Occipital lobe (tissue), 2 donors: ENCODE data around the gene XRCC4. TPM values are rescaled to one million over a fixed set of nuclear protein-coding genes. Genes with fewer than 3 reads are reported as not detected.
"Not testable (repeated sequence)": the region's sequence is repeated elsewhere in the genome, so short reads cannot be mapped to it uniquely, and the experiment has no call there.

Experiments used
- DNase-seq: peaks from one replicate; lab custom pipeline; 2025; lab: John Stamatoyannopoulos, UW
- total RNA-seq: library from RNA; depleted of rRNA; stranded (reverse); fragments of >200 nt; gene quantifications from one replicate; pipeline ENCODE4 v1.2.3, GENCODE V29; 2014

Gene XRCC4
- total RNA-seq, 1 donor from 2014 or later, result 7.8 TPM

DNA sequence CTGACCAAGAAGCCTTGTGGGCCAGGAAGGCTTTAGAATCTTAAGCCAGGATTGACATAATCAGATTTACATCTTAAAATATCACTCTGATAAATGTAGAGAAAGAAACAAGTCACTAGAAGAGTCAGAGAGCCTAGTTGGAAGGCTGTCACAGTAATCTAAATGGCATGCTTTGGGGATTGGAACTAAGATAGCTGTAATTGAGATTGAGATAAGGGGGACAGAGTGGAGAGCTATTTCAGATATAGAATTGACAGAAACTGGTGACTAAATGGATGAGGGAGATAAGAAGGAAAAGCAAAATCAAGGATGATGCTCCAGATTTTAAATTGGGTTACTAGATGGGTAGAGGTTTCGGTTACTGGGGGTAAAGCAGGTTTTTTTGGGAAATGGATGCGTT is 100.5 kb downstream of the XRCC4 start:
- DNase-seq, result no peak

DNA sequence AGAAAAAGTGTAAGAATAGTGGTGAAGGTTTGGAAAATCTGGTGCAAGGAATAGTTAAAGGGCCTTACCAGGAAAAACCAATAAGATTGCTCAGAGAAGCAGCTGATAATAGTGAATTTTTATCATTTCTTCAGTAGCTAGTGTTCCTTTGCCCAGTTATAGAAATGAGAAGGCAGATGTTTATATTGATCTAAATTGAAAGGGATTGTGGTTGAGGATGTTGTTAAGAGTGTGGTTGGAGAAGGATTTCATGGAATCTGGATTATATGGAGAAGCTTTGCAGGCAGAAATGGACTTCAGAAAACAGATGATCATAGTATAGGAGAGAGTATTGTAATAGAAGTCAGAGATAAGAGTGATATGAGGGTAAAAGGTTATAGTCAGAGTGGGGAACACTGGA is 102.6 kb downstream of the XRCC4 start:
- DNase-seq, result no peak

DNA sequence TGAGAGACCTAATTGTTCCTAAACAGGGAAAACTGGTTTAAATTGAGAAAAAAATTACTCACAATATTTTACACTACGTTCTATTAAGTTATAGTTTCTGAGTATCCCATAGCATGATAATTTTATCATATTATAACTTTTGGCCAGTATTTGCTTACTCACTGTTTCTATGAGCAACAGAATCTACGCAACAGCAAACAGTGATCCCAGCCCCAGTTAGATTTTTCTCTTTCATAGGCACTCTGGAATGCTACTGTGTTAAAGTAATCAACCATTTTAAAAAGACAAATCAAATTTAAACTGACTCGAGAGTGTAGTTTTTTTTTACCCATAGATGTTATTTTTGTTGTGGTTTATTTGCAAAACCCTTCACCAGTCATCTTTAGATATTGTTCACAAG is 107.2 kb downstream of the XRCC4 start:
- DNase-seq, result no peak

DNA sequence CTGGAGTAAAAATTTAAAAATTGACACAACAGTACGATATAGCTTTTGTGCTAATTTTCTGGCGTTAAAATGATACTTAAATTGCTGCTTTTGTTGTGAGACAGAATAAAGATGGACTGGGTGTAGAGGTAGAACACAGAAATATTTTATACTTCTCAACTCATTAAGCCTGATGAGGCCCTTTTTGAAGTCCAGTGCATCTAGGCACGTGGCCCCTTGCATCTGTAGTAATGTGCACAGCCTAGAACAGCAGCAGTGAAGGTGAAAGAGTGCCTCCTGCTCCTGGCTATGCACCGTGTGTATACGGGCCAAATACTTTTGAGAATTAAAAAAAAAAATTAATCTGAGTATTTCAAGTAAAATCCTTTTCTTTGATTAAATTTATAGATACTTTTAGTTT is 115.6 kb downstream of the XRCC4 start:
- no peak for DNase-seq

DNA sequence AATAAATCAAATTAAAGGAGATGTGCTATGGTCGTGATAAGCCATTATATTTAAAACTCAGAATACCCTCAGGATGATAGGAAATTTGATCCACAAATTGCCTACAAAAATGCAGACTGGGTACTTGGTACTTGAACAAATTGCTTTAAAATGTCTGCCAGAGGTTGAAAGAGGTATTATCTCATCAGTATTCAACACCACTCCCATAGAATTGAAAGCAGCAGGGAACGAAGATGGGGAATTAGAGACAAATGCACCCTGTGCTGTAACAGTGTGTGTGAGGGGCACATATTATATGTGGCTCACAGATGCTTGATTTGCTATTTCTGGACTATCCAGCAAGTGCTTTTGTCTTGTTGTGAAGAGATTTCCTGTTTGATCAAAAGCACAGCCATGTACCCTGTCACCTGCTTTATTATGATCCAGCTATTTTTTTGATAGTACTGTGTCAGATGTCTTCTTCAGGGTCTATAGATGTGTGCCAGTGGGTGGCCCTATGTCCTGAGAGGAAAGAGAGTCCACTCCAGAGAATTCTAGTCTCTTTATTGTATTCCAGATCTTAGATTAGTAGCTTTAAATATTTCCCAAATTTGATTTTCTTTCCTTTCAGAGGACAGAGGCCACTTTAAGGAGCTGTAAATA is 120.1 kb downstream of the XRCC4 start:
- no peak for DNase-seq

DNA sequence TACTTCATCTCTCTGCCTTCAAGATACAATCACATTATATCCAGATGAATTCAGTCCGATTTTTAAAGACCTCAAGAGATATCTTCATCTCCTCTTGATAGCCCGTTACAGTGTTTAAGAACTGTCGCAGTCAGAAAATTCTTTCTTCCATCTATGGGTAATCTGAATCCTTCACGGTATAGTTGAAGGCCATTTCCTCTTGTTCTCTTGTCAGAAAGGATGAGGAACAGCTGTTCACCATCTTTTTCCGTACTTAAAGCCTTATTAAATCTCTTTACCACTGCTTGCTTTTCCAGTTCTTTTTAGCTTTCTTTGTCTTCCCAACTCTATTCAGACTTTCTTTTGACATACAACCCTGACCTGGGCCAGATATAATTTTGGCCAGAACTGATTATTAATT is 121.8 kb downstream of the XRCC4 start:
- no peak for DNase-seq

DNA sequence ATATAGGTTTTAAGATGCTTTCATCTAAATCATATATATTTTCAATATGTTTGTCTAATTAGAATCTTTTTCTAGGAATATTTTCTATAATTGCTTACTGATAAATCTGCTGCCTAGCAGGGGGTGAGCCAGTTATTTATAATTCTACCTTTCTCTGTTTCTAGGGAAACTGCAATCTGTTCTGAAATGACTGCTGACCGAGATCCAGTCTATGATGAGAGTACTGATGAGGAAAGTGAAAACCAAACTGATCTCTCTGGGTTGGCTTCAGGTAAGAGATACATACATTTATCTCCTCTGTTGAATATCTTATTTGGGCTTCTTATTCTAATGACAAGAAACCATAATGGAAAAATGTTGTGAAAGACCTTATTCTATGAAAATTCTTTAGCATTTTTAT is 127.3 kb downstream of the XRCC4 start:
- no peak for DNase-seq

DNA sequence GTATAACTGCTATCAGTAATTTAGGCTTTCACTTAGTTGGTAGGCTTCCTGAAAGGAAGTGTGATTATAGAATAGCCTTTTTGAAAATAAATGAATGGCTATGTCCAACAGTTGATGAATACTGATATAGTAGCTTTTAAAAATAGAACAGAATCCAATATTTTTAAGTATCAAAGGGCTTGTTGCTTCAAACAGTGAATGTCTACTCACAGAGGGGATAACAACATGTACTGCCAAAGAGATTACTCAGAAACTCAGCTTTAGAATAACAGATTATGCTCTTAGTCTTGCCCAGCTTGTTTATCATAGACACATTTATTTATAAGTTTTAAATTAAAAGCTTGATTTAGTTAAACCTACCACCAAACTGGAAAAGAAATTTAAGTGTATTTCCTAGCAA is 132.6 kb downstream of the XRCC4 start:
- DNase-seq, result no peak

DNA sequence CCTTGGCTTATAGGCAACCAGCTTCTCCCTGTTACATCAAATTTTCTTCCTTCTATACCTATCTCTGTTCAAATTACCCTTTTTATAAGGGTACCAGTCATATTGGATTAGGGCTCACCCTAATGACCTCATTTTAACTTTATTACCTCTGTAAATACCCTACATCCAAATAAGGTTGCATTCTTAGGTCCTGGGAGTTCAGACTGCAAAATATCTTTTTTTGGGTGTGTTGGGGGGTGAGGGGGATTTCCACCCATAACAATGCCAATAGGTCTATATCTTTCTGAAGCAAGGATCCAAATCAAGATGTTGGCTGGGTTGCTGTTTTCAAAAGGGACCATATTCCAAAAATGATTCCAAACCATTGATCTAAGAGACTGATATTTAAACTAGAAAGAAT is 141.7 kb downstream of the XRCC4 start:
- no peak for DNase-seq

DNA sequence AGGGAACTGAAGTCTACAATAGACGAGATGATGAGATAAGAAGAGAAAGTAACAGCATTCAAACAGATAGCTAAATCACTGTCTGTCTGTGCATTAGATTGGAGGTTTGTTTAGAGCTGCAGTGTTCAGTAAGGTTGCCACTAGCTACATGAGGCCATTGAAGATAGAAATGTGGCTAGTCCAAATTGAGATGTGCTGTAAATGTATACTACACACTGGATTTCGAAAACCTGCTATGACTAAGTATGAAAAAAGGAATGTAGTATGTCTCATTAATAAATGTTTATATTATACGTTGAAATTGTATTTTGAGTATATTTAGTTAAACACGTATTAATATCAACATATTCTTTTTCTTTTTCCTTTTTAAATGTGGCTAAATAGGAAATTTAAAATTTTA is 142.1 kb downstream of the XRCC4 start:
- DNase-seq, result no peak

DNA sequence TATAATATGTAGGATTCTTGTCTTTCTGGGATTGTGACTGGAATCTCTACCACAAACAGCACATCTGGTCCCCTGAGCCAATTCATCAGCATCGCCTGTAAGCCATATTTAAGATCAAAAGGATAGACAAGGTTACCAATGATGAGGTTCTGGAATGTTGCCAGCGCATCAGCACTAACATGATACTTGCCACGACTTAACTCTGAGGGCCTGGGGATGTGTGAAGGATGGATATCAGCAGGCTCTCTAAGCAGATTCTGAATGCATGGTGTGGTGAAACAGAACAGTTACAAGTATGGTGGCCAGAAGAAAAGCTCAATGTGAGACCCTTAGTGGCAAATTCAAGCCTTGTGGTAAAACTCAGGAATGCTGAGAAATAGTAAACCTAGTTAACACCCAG is 143.0 kb downstream of the XRCC4 start:
- no peak for DNase-seq

DNA sequence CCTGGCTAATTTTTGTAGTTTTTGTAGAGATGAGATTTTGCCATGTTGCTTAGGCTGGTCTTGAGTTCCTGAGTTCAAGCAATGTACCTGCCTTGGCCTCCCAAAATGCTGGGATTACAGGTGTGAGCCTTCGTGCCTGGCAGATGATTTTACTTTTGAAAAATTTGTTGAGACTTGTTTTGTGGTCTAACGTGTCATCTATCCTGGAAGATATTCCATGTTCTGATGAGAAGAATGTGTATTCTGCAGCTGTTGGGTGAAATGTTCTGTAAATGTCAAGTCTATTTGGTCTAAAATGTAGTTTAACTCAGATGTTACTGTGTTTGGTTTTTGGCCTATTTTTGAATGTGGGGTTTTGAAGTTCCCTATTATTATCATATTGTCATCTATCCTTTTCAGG is 145.6 kb downstream of the XRCC4 start:
- DNase-seq, result no peak

DNA sequence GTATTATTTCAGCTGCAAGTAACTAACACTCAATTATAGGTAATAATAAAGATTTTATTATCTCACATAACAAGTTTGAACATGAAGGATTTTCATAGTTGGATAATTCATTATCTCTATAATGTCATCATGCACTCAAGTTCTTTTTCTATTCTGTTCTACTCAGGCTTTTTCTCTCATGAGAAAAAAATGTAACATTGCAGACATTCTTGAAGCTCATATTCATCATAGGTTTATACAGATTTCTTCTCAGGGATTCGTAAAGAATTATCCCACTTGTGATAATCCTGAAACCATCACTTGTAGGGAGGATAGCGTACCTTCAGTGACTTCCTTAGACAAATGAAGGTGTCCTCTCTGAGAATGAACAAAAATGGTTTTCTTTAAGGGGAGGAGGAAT is 150.3 kb downstream of the XRCC4 start:
- DNase-seq, result no peak

DNA sequence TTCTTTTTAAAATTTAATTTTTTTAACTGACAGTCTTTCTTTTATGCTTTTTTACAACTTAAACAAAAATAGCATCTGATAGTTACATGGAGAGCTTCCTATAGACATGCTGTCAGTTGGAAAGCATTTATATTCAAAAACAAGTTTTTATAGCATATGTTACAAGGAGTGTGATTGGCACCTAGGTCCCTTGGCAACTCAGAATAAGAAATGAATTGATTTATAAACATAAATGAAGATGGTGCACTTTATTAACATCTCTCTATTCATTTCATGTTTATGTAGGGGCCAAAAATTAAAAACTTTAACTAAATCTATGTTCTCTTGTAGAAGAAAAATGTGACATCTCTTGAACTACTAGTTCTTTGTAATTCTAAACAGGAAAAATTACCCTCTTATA is 153.2 kb downstream of the XRCC4 start:
- DNase-seq, result no peak

DNA sequence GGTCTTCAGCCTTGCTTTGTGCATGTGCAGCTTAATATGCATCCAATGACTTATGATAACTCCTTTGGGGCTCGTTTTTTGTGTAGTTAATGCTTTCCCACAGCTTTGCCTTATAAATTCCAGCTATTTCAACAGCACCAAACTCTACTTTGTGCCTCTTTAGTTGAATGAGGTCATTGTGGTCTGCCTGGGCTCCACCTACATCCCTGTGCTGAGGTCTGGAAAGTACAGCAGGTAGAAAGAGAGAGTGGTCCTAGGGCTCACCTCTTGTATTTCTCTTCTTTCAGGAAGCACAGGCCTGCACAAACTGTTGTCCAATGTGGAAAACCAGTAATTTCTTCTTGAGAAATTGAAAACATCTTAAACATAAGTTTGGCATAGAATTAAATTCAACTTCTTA is 167.2 kb downstream of the XRCC4 start:
- DNase-seq, result no peak

DNA sequence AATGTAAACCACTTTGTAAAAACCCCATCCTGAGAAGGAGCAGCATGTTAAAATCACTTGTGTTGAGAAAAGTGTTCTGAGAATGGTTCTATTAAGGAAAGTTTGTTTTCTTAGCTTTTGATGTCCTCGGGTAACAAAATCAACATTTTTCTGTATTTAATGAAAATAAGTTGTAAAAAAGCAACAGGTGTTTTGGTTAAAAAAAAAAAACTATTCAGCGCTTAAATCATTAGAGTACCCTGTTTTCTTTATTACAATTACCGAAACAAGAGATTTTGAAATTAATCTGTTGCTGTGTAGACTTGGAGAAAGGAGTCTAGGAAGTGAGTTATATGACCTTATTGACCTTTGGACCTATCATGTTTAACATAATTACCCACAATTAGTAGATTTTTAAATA is 167.7 kb downstream of the XRCC4 start:
- no peak for DNase-seq

DNA sequence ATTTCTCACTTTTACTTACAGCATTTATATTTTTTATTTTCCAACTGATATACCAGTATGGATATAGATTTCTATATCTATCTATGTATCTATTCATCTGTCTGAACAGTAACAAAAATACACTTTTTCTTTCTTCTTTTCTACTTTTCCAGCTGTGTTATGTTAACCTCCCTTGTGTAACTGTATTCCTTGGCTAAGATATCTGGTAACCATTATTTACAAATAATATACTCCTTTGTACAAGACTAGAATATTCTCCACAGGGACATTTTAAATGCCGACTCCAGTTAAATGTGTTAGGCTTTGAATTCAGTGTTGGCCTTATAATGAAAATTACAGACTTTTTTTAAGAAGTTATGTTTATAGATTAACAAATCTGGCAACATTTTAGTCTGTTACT is 168.7 kb downstream of the XRCC4 start:
- no peak for DNase-seq

DNA sequence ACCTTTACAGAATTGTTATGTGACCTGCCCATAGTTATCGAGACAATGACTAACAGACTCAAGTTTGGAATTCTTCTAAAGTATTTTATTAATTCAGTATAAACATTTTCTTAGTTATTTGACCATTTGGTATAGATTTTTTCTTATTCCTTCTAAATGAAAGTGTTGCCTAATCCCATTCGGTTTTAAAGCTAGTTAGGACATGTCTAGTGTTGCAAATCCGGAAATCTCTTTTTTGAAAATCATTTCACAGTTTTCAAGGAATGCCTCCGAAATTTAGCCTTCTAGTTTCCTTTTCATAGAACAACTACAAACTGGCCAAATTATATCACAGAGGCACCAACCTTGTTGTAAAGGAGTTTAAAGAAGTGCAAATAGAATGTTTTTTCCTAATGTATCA is 171.8 kb downstream of the XRCC4 start:
- no peak for DNase-seq

DNA sequence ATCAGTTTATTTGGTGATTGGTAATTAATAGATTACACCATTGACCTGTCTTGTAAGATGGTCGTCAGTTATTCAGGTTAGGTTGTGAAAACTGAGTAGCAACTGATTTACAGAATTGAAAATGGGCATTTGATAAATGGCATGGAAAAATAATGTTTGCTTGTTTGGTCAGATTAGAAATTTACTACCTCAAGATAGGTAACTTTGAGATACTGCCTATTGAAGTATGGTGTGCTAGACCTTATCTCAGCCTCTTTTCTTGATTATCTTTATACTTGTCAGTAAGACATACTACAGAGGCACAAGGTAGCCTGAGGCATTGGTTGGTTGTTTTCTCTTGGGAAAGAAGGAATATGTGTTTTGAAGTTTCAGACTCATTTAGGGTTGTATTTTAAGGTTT is 174.5 kb downstream of the XRCC4 start:
- no peak for DNase-seq

DNA sequence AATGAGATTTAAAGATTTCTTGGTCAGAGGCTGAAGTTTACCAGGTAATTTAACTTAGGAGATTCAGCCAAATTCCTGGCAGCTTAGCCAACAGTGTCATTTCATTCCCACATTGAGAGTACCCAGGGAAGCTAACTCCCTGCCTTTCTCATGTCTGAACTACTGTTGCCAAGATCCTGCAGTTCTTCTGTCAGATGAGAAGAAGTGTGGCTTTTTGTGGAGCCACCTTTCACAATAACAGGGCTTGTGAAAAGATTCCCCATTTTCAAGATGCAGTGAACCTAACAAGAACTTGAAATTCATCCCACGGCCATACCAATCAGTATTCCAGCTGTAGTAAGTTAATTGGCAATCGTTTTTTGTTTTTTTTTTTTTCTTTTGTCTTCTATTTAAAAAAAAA is 176.4 kb downstream of the XRCC4 start:
- no peak for DNase-seq

DNA sequence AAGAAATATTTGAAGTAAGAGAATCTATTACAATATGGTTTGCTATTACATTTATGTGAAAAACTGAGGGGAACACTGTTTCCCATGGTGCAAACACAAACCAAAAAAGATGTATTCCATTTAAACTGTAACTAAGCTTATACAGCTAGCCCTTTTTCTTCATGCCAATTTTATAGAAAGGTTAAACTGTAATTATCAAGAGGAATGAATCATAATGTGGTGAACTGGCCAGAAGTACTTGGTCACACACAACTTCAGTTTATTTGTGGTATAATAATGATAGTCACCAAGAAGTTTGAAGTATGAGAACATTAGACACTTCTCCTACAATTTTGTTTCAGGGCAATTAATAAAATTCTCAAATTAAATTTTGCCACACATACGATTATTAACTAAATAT is 177.9 kb downstream of the XRCC4 start:
- no peak for DNase-seq

DNA sequence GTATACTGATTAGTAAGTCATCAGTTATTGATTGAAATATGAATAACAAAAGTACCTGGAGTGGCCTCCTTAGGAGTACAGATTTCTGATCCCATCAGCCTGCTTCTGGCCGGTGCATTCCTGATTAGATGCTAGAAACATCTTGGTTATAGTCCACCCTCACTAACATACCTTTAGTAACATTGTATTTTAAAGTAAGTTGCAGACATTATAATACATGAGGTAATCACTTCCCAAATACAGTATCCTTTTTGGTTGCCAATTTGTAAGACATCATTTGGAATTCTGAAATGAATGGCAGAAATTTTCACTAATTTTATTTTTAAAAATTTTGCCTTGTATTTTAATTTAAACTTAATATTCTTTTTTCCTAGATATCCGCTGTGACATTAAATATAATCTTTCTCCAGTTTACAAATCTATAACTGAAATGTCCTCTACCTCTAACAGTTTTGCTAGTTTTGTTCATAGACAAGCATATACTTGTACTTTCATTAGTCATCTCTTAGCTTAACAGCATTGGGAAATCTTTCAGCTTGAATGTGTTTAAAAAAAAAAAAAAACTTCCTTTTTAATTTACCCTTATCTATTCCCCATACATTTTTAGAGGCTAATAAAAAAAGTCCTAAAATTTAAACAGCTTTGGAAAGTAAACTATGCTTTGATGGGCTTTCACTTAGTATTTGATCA is 178.9 kb downstream of the XRCC4 start:
- no peak for DNase-seq

DNA sequence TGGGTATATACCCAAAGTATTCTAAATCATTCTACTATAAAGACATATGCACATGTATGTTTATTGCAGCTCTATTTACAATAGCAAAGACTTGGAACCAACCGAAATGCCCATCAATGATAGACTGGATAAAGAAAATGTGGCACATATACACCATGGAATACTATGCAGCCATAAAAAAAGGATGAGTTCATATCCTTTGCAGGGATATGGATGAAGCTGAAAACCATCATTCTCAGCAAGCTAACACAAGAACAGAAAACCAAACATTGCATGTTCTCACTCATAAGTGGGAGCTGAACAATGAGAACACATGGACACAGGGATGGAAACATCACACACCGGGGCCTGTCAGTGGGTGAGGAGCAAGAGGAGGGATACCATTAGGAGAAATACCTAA is 180.3 kb downstream of the XRCC4 start:
- not testable (repeated sequence) for DNase-seq

DNA sequence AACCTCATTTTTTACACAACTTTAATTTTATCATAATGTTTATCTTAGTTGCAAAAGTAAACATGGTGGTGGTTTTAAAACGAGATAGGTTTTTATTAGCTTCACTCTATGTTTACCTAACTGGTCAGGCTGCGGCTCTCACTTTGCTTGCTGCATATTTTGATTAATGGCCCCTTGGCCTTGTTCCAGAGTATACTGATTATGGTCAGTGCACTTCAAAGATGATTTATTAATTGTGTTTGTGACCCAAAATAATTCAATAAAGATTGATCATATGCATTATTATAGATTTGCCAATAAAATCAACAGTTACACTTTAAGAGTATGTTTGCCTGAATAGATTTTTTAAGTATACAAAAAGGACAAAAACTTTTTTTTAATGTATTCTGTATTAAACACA is 188.0 kb downstream of the XRCC4 start:
- DNase-seq, result no peak
